Measurements from ENCODE around the gene ABHD15. TPM values are rescaled to one million over a fixed set of nuclear protein-coding genes. Genes with fewer than 3 reads are reported as not detected.

ABHD15 gene
- polyA plus RNA-seq, 4 donors, result 7.0 to 7.6 (median 7.6) TPM

GRCh38 chr17:29595107-29595942 is 28.5 kb upstream of the ABHD15 start:
- DNase-seq (ENCODE audit: low read depth in 4 of 4, low spot score in 3 of 4), result no peak

GRCh38 chr17:29594519-29595090 is 27.8 kb upstream of the ABHD15 start:
- DNase-seq (ENCODE audit: low read depth in 4 of 4, low spot score in 3 of 4), result no peak

GRCh38 chr17:29593591-29594518 is 27.0 kb upstream of the ABHD15 start:
- no peak for DNase-seq (ENCODE audit: low read depth in 4 of 4, low spot score in 3 of 4)

- DNase-seq (ENCODE audit: low read depth in 4 of 4, low spot score in 3 of 4), result no peak
These were observed 26.2 kb upstream of the ABHD15 start, which contains the start of gene ANKRD13B for GRCh38 chr17:29592850-29593551. ANKRD13B (plus strand) TSS chr17:29593132; CDS start chr17:29593622, 490 bp downstream.

GRCh38 chr17:29591737-29592608 is 25.1 kb upstream of the ABHD15 start:
- peak in 3 of 4 donors; percentile 87 to 88 (median 87) for DNase-seq (ENCODE audit: low read depth in 4 of 4, low spot score in 3 of 4)

- peak in 1 of 4 donors; percentile 39 for DNase-seq (ENCODE audit: low read depth in 4 of 4, low spot score in 3 of 4)
These were observed 24.4 kb upstream of the ABHD15 start for GRCh38 chr17:29591146-29591736.

- DNase-seq (ENCODE audit: low read depth in 4 of 4, low spot score in 3 of 4), result no peak
These were observed 23.7 kb upstream of the ABHD15 start for GRCh38 chr17:29590411-29591145.

GRCh38 chr17:29589524-29590410 is 22.9 kb upstream of the ABHD15 start, which contains the start of gene GIT1:
GIT1 (minus strand) TSS chr17:29589648; CDS start chr17:29589378, 270 bp downstream.
- DNase-seq (ENCODE audit: low read depth in 4 of 4, low spot score in 3 of 4), result peak in 2 of 4 donors; percentile 52 to 81

- DNase-seq (ENCODE audit: low read depth in 4 of 4, low spot score in 3 of 4), result no peak
These were observed 21.9 kb upstream of the ABHD15 start for GRCh38 chr17:29588562-29589411.

GRCh38 chr17:29588017-29588561 is 21.3 kb upstream of the ABHD15 start:
- no peak for DNase-seq (ENCODE audit: low read depth in 4 of 4, low spot score in 3 of 4)

GRCh38 chr17:29587591-29587990 is 20.8 kb upstream of the ABHD15 start:
- DNase-seq (ENCODE audit: low read depth in 4 of 4, low spot score in 3 of 4), result no peak

- DNase-seq (ENCODE audit: low read depth in 4 of 4, low spot score in 3 of 4), result no peak
These were observed 20.0 kb upstream of the ABHD15 start for GRCh38 chr17:29586676-29587469.

- DNase-seq (ENCODE audit: low read depth in 4 of 4, low spot score in 3 of 4), result no peak
These were observed 18.4 kb upstream of the ABHD15 start for GRCh38 chr17:29585080-29585751.

GRCh38 chr17:29584452-29585079 is 17.7 kb upstream of the ABHD15 start:
- no peak for DNase-seq (ENCODE audit: low read depth in 4 of 4, low spot score in 3 of 4)
